ENCODE results near the gene GREM2.

GRCh38 chr1:240649733-240650721, 38.1 kb upstream of the GREM2 start:
- TF ChIP-seq CTCF (IDR thresholded peaks at IDR 0.05) = no peak
- TF ChIP-seq POLR2A (IDR thresholded peaks at IDR 0.05) = no peak
